PFSK-1 (cell line): ENCODE measurements around the gene CD82.

Experiments
- FOXP2 ChIP-seq: optimal IDR thresholded peaks from 2 replicates; pipeline ENCODE3; 2011; ENCODE audit warnings: borderline replicate concordance, control low read depth, inconsistent platforms; ENCODE audit not compliant: insufficient read depth; ENCODE audit errors: extremely low read length, extremely low read depth
- POLR2AphosphoS5 ChIP-seq: IDR thresholded peaks from 2 replicates; pipeline ENCODE4 v1.6.1; 2012; ENCODE audit warnings: low read depth, mild to moderate bottlenecking, control low read depth, low read length, moderate library complexity
- SIN3A ChIP-seq: IDR thresholded peaks from 2 replicates; pipeline ENCODE4 v1.6.1; 2012; ENCODE audit warnings: mild to moderate bottlenecking, low read length, moderate library complexity, borderline replicate concordance; ENCODE audit not compliant: insufficient read depth
- TAF1 ChIP-seq: IDR thresholded peaks from 2 replicates; pipeline ENCODE4 v1.6.1; 2012; ENCODE audit warnings: low read length, control low read depth, borderline replicate concordance; ENCODE audit not compliant: insufficient read depth

DNA sequence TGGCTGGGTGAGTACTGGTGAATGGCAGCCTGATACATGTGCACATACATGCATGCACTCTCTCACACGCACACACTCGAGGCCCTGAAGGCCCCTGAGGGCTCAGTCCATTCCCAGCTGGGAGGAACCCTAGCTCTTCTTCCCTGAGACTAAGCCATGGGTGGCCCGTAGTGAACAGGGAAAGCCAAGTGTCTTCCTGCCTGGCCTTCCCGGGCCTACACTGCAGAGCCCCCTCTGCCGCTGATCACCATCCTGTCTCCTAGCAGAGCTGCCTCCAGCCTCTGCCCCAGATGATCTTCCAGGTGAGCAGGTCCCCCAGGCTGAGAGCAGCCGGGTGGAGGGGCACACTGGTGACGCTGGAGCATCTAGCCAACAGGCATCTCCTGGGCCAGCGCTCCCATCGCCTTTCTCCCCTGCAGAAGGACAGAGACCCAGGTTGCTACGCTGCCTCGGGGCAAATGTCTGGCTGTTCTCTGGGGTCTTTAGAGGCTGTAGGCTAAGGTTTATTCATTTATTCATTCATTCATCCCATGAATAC, 57.3 kb downstream of the CD82 start:
- no peak for TF ChIP-seq POLR2AphosphoS5
- TF ChIP-seq SIN3A = no peak
- TF ChIP-seq TAF1 = no peak
- TF ChIP-seq FOXP2 = no peak
